ENCODE measurements around the gene PEF1.

Gene PEF1

GRCh38 chr1:31677949-31678348 is 33.3 kb upstream of the PEF1 start:
- H3K4me3 ChIP-seq (ENCODE audit: insufficient read depth, low read length, poor library complexity, severe bottlenecking) = no peak overlapping the region
- no peak overlapping the region for H3K9ac ChIP-seq (ENCODE audit: low read length)
- H3K27me3 ChIP-seq (ENCODE audit: low read length) = no peaks in the 10 kb centered on the region
- H3F3A ChIP-seq (ENCODE audit: insufficient read depth) = no peaks in the 10 kb centered on the region
- H3K9me3 ChIP-seq (ENCODE audit: insufficient read depth, low read length) = no peaks in the 10 kb centered on the region
- H3K36me3 ChIP-seq (ENCODE audit: low read length) = no peaks in the 10 kb centered on the region
- no peak overlapping the region for H3K4me2 ChIP-seq (ENCODE audit: low read depth, low read length, poor library complexity, severe bottlenecking)
- no peak overlapping the region for H3K27ac ChIP-seq (ENCODE audit: low read depth, low read length)
- no peaks in the 10 kb centered on the region for H4K20me1 ChIP-seq (ENCODE audit: low read depth, low read length)
- no peaks in the 10 kb centered on the region for H3K79me2 ChIP-seq (ENCODE audit: insufficient read depth, low read length)
- no peak for TF ChIP-seq CTCF (IDR thresholded peaks at IDR 0.05; ENCODE audit: insufficient read depth, low read length, poor library complexity, severe bottlenecking)
- TF ChIP-seq EZH2phosphoT487 (conservative IDR thresholded peaks at IDR 0.05; ENCODE audit: low read length) = no peak
- no peaks in the 10 kb centered on the region for H3K9me2 ChIP-seq (replicated peaks; ENCODE audit: insufficient read depth, low read length)
- H2AFZ ChIP-seq (ENCODE audit: low read depth, low read length, severe bottlenecking) = no peak overlapping the region

DNA sequence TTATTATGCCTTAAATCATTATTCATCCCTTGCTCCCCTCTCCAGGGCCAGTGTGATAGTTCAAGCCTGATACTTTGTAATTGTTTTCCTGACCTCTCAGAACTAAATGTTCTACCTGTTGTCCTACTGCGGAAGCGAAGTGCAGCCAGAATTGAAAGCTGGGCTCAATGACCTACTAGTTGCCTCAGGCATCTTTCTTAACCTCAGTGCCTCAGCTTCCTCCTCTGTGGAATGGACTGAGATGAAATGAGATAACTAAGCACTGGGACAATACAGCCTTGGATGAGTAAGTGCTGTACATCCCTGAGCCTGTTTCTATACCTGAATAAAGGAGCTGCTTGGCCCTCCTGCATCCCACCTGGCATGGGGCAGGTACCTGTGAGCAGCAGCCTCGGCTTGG is 32.7 kb upstream of the PEF1 start:
- Histone ChIP-seq H3K4me2 (ENCODE audit: low read depth, low read length, poor library complexity, severe bottlenecking) (no peak overlapping the region), H3K9me3 (ENCODE audit: insufficient read depth, low read length) (no peaks in the 10 kb centered on the region), H3K27ac (ENCODE audit: low read depth, low read length) (no peak overlapping the region), H3F3A (ENCODE audit: insufficient read depth) (no peaks in the 10 kb centered on the region), H3K36me3 (ENCODE audit: low read length) (no peaks in the 10 kb centered on the region), H3K9ac (ENCODE audit: low read length) (no peak overlapping the region), H4K20me1 (ENCODE audit: low read depth, low read length) (no peaks in the 10 kb centered on the region), H2AFZ (ENCODE audit: low read depth, low read length, severe bottlenecking) (no peak overlapping the region), H3K9me2 (replicated peaks; ENCODE audit: insufficient read depth, low read length) (no peaks in the 10 kb centered on the region), H3K79me2 (ENCODE audit: insufficient read depth, low read length) (no peaks in the 10 kb centered on the region), H3K27me3 (ENCODE audit: low read length) (no peaks in the 10 kb centered on the region), H3K4me3 (ENCODE audit: insufficient read depth, low read length, poor library complexity, severe bottlenecking) (no peak overlapping the region)
- no peak for TF ChIP-seq EZH2phosphoT487 (conservative IDR thresholded peaks at IDR 0.05; ENCODE audit: low read length)
- no peak for TF ChIP-seq CTCF (IDR thresholded peaks at IDR 0.05; ENCODE audit: insufficient read depth, low read length, poor library complexity, severe bottlenecking)

DNA sequence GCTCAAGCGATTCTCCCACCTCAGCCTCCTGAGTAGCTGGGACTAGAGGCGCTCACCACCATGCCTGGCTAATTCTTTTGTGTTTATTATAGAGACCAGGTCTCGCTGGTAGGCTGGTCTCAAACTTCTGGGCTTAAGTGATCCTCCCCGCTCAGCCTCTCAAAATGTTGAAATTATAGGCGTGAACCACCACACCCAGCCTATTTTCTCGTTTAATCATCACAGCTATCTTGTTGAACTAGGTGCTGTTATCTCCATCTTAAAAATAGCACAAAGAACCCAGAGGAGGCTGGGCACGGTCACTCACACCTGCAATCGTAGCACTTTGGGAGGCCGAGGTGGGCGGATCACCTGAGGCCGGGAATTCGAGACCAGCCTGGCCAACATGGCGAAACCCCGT is 31.1 kb upstream of the PEF1 start:
- H4K20me1 ChIP-seq (ENCODE audit: low read depth, low read length) = no peaks in the 10 kb centered on the region
- no peaks in the 10 kb centered on the region for H3K9me3 ChIP-seq (ENCODE audit: insufficient read depth, low read length)
- no peaks in the 10 kb centered on the region for H3K36me3 ChIP-seq (ENCODE audit: low read length)
- no peaks in the 10 kb centered on the region for H3F3A ChIP-seq (ENCODE audit: insufficient read depth)
- TF ChIP-seq EZH2phosphoT487 (conservative IDR thresholded peaks at IDR 0.05; ENCODE audit: low read length) (no peak), CTCF (IDR thresholded peaks at IDR 0.05; ENCODE audit: insufficient read depth, low read length, poor library complexity, severe bottlenecking) (no peak)
- no peaks in the 10 kb centered on the region for H3K79me2 ChIP-seq (ENCODE audit: insufficient read depth, low read length)
- H3K9me2 ChIP-seq (replicated peaks; ENCODE audit: insufficient read depth, low read length) = no peaks in the 10 kb centered on the region
- no peak overlapping the region for H3K4me3 ChIP-seq (ENCODE audit: insufficient read depth, low read length, poor library complexity, severe bottlenecking)
- no peak overlapping the region for H3K4me2 ChIP-seq (ENCODE audit: low read depth, low read length, poor library complexity, severe bottlenecking)
- no peaks in the 10 kb centered on the region for H3K27me3 ChIP-seq (ENCODE audit: low read length)
- no peak overlapping the region for H2AFZ ChIP-seq (ENCODE audit: low read depth, low read length, severe bottlenecking)
- H3K27ac ChIP-seq (ENCODE audit: low read depth, low read length) = no peak overlapping the region
- no peak overlapping the region for H3K9ac ChIP-seq (ENCODE audit: low read length)

DNA sequence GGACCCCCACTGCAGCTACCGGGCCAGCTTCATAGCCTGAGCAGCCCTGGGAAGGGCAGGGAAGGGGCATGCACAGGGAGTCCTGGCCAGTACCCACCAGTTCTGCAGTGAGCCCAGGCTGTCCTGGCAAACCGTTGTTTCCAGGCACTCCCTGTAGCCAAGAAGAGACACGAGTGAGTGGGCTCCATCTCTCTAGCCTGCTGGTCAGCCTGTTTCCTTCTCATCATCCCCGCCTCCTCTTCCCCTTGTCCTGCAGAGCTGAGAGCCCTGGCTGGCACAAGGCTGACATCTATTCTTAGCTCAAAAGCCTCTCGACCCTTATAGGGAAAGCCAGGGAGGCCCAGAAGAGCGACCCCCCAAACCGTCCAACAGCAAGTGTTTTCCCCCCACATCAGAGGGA is 30.5 kb upstream of the PEF1 start:
- H3K9ac ChIP-seq (ENCODE audit: low read length) = no peak overlapping the region
- no peaks in the 10 kb centered on the region for H3F3A ChIP-seq (ENCODE audit: insufficient read depth)
- H2AFZ ChIP-seq (ENCODE audit: low read depth, low read length, severe bottlenecking) = no peak overlapping the region
- H3K9me2 ChIP-seq (replicated peaks; ENCODE audit: insufficient read depth, low read length) = no peaks in the 10 kb centered on the region
- no peaks in the 10 kb centered on the region for H3K79me2 ChIP-seq (ENCODE audit: insufficient read depth, low read length)
- no peaks in the 10 kb centered on the region for H3K36me3 ChIP-seq (ENCODE audit: low read length)
- no peaks in the 10 kb centered on the region for H4K20me1 ChIP-seq (ENCODE audit: low read depth, low read length)
- no peak overlapping the region for H3K27ac ChIP-seq (ENCODE audit: low read depth, low read length)
- H3K4me2 ChIP-seq (ENCODE audit: low read depth, low read length, poor library complexity, severe bottlenecking) = no peak overlapping the region
- no peaks in the 10 kb centered on the region for H3K27me3 ChIP-seq (ENCODE audit: low read length)
- no peak overlapping the region for H3K4me3 ChIP-seq (ENCODE audit: insufficient read depth, low read length, poor library complexity, severe bottlenecking)
- H3K9me3 ChIP-seq (ENCODE audit: insufficient read depth, low read length) = no peaks in the 10 kb centered on the region
- TF ChIP-seq EZH2phosphoT487 (conservative IDR thresholded peaks at IDR 0.05; ENCODE audit: low read length) = no peak
- no peak for TF ChIP-seq CTCF (IDR thresholded peaks at IDR 0.05; ENCODE audit: insufficient read depth, low read length, poor library complexity, severe bottlenecking)
